Measurements from ENCODE around the gene DENND1B.

Gene DENND1B

DNA sequence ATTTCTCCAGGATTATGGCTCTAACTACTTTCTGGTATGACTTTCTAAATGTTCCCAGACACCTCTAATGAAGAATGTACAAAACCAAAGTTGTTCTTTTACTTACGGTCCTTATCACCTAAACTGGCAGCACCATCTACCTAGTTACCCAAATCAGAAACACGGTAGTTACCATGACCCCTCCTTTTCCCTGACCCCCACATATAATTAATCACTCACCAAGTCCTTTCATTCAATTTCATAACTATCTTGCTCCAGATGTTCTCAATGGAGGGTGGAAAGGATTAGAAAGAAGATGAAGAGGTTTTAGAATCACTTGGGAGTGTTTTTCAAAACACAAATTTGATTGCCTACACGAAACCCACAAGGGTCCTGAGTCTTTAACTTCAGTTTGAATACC, 98.0 kb downstream of the DENND1B start (continued):
- TF ChIP-seq, protein P1, sequence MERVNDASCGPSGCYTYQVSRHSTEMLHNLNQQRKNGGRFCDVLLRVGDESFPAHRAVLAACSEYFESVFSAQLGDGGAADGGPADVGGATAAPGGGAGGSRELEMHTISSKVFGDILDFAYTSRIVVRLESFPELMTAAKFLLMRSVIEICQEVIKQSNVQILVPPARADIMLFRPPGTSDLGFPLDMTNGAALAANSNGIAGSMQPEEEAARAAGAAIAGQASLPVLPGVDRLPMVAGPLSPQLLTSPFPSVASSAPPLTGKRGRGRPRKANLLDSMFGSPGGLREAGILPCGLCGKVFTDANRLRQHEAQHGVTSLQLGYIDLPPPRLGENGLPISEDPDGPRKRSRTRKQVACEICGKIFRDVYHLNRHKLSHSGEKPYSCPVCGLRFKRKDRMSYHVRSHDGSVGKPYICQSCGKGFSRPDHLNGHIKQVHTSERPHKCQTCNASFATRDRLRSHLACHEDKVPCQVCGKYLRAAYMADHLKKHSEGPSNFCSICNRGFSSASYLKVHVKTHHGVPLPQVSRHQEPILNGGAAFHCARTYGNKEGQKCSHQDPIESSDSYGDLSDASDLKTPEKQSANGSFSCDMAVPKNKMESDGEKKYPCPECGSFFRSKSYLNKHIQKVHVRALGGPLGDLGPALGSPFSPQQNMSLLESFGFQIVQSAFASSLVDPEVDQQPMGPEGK (tag by site-specific recombination; IDR thresholded peaks at IDR 0.05), result no peak
- TF ChIP-seq SETDB1 (IDR thresholded peaks at IDR 0.05; ENCODE audit: insufficient read length, low read length) (no peak), ZNF664 (tag by site-specific recombination; IDR thresholded peaks at IDR 0.05) (no peak)
- TF ChIP-seq, protein P2, sequence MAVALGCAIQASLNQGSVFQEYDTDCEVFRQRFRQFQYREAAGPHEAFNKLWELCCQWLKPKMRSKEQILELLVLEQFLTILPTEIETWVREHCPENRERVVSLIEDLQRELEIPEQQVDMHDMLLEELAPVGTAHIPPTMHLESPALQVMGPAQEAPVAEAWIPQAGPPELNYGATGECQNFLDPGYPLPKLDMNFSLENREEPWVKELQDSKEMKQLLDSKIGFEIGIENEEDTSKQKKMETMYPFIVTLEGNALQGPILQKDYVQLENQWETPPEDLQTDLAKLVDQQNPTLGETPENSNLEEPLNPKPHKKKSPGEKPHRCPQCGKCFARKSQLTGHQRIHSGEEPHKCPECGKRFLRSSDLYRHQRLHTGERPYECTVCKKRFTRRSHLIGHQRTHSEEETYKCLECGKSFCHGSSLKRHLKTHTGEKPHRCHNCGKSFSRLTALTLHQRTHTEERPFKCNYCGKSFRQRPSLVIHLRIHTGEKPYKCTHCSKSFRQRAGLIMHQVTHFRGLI (tag by site-specific recombination; IDR thresholded peaks at IDR 0.05), result no peak

GRCh38 chr1:197675583-197676208, 99.6 kb downstream of the DENND1B start:
- Histone ChIP-seq H3K4me3 (ENCODE audit: low read depth, low read length) (no peak overlapping the region), H3K9me3 (ENCODE audit: control insufficient read depth, insufficient read depth, low read depth, low read length) (no peaks in the 10 kb centered on the region), H3K36me3 (ENCODE audit: control insufficient read depth in 2 of 2, insufficient read depth in 1 of 2, low read length in 2 of 2) (no peaks in the 10 kb centered on the region), H3K4me1 (ENCODE audit: control insufficient read depth, insufficient read depth, low read length) (no peaks in the 10 kb centered on the region; the same call in 1 of the 2 replicates), H3K27ac (ENCODE audit: extremely low read depth, low read depth, low read length) (no peak overlapping the region)
- CTCF ChIA-PET, result interaction anchor here (0.5 to 2.0 kb wide), 3 partner anchors 23 to 194 kb away, joined by 3 to 7 read pairs (median 4); no protein-coding TSS in a partner anchor
- POLR2A ChIA-PET, result interaction anchor here (0.7 kb wide), 1 partner anchor 19 kb away, joined by 8 read pairs; no protein-coding TSS in a partner anchor
- TF ChIP-seq ZNF843 (tag by site-specific recombination; IDR thresholded peaks at IDR 0.05), result no peak
- no peak for TF ChIP-seq ZNF626 (tag by site-specific recombination; IDR thresholded peaks at IDR 0.05)
- no peak for TF ChIP-seq YY2 (tag by site-specific recombination; IDR thresholded peaks at IDR 0.05)
- TF ChIP-seq ZNF18 (tag by site-specific recombination; IDR thresholded peaks at IDR 0.05), result no peak
- no peak for TF ChIP-seq ZNF391 (tag by site-specific recombination; IDR thresholded peaks at IDR 0.05; ENCODE audit: borderline replicate concordance, low read depth)
- TF ChIP-seq ZNF768 (tag by site-specific recombination; IDR thresholded peaks at IDR 0.05), result no peak
- peak; percentile 25; the same call in 1 of the 2 replicates for TF ChIP-seq PRDM10 (tag by site-specific recombination; IDR thresholded peaks at IDR 0.05)
- TF ChIP-seq BCL11A (tag by site-specific recombination; IDR thresholded peaks at IDR 0.05; ENCODE audit: low read depth), result no peak
- no peak for TF ChIP-seq ZFP41 (tag by site-specific recombination; IDR thresholded peaks at IDR 0.05; ENCODE audit: borderline replicate concordance)
- no peak for TF ChIP-seq PBX3 (CRISPR knock-in tag; IDR thresholded peaks at IDR 0.05)
- TF ChIP-seq, protein P3, sequence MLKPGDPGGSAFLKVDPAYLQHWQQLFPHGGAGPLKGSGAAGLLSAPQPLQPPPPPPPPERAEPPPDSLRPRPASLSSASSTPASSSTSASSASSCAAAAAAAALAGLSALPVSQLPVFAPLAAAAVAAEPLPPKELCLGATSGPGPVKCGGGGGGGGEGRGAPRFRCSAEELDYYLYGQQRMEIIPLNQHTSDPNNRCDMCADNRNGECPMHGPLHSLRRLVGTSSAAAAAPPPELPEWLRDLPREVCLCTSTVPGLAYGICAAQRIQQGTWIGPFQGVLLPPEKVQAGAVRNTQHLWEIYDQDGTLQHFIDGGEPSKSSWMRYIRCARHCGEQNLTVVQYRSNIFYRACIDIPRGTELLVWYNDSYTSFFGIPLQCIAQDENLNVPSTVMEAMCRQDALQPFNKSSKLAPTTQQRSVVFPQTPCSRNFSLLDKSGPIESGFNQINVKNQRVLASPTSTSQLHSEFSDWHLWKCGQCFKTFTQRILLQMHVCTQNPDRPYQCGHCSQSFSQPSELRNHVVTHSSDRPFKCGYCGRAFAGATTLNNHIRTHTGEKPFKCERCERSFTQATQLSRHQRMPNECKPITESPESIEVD (tag by site-specific recombination; IDR thresholded peaks at IDR 0.05), result peak; percentile 60; the same call in 1 of the 2 replicates
- TF ChIP-seq YY1 (tag by site-specific recombination; IDR thresholded peaks at IDR 0.05), result no peak
- TF ChIP-seq, protein P4, sequence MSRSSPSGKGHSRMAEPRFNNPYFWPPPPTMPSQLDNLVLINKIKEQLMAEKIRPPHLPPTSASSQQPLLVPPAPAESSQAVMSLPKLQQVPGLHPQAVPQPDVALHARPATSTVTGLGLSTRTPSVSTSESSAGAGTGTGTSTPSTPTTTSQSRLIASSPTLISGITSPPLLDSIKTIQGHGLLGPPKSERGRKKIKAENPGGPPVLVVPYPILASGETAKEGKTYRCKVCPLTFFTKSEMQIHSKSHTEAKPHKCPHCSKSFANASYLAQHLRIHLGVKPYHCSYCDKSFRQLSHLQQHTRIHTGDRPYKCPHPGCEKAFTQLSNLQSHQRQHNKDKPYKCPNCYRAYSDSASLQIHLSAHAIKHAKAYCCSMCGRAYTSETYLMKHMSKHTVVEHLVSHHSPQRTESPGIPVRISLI (tag by site-specific recombination; IDR thresholded peaks at IDR 0.05), result peak; percentile 37; the same call in 1 of the 2 replicates
- TF ChIP-seq GLIS2 (tag by site-specific recombination; IDR thresholded peaks at IDR 0.05), result no peak
- TF ChIP-seq ZNF544 (tag by site-specific recombination; IDR thresholded peaks at IDR 0.05), result no peak
- TF ChIP-seq SCRT1 (tag by site-specific recombination; IDR thresholded peaks at IDR 0.05; ENCODE audit: borderline replicate concordance), result no peak
- no peak for TF ChIP-seq ZNF138 (tag by site-specific recombination; IDR thresholded peaks at IDR 0.05; ENCODE audit: borderline replicate concordance)
- TF ChIP-seq ZNF16 (tag by site-specific recombination; IDR thresholded peaks at IDR 0.05; ENCODE audit: low read depth), result no peak
